Measurements from ENCODE around the gene ETV6.
"Not testable (repeated sequence)": the region's sequence is repeated elsewhere in the genome, so short reads cannot be mapped to it uniquely, and the experiment has no call there.

ETV6 gene

DNA sequence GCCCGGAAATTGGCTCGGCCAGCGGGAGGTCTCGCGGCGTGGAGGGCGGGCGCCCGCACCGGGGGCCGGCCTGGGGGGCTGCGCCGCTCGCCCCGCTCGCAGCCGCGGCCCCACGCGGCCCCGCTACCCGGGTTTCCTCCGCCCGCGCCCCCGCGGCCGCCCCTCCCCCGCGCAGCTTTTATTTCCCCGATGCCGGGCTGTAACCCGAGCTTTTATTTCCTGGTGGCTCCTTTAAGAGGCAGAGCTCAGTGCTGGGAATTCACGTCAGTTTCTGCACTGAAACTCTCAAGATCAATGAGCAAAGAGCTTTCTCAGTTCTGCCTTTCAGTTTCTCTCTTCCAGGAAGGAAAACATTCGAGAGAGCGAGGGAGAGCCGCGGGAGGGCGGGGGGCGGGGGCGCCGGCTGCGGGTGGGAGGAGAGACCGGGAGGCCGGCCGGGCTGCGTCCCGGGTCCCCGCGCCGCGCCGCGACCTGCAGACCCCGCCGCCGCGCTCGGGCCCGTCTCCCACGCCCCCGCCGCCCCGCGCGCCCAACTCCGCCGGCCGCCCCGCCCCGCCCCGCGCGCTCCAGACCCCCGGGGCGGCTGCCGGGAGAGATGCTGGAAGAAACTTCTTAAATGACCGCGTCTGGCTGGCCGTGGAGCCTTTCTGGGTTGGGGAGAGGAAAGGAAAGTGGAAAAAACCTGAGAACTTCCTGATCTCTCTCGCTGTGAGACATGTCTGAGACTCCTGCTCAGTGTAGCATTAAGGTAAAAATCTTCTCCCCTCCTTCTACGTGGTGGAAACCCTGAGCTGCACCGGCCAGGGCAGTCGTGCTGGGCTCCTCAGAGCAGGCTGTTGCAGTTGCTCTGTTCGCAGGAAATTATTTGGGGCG, at the start of gene ETV6:
Gene ETV6 (plus strand): TSS at position 262 of the 873 bp plus-strand sequence. CDS start 454 bp downstream, at position 716.
- Histone ChIP-seq H3K9me3 (peaks cover 2% of the 10 kb centered on the region; the same call in 1 of the 2 replicates), H3K4me1 (peaks cover 12% of the 10 kb centered on the region), H3K4me3 (peak within 1 kb of the TSS; percentile 69), H3K27me3 (ENCODE audit: low read depth) (no peaks in the 10 kb centered on the region), H3K36me3 (replicated peaks) (no peaks in the 10 kb centered on the region)
- in situ Hi-C loops (cut with MboI; ENCODE audit: low sequenced_read_pairs): no loop called here
- peak; percentile 81 to 84 for DNase-seq (ENCODE audit: low spot score in 2 of 2)

DNA sequence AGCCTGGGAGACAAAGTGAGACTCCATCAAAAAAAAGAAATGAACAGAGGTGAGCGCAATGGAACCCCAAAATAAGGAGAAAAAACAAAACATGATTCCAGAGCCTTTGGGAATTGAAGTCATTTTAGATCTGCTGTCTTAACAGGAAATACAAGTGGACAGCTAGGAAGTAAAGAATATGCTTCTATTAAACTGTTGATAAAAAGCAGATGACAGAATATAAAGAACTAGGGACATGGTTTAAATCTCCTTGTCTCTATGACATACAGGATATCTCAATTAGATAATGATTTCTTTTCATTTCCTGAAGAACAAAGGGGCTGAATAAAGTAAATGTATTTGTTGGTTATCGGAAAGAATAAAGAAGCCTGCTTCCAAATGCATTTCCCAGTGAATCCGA, 49.3 kb upstream of the ETV6 start:
- H3K27me3 ChIP-seq (ENCODE audit: low read depth): no peaks in the 10 kb centered on the region

DNA sequence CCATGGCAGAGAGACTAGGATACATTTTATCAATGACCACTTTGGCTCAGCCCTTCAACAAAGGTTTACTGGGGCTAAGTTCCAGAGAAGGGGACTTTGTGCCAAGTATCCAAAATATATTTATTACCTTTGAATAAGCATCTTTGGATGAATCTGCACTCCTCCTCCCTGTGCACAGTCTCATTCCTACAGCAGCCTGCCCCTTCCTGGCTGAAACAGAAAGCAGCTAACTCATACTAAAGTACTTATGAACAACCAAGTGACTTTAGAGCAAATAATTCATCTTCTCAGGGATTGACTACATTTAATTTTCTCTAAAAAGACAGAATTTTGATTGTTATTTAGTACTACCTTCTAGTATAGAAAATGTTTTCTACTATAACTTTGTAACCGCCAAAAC, 47.8 kb upstream of the ETV6 start:
- Histone ChIP-seq H3K36me3 (replicated peaks) (no peaks in the 10 kb centered on the region), H3K4me1 (peaks cover 6% of the 10 kb centered on the region; the same call in 1 of the 2 replicates), H3K27me3 (ENCODE audit: low read depth) (no peaks in the 10 kb centered on the region), H3K9me3 (no peaks in the 10 kb centered on the region), H3K4me3 (no peak overlapping the region)
- in situ Hi-C loops (cut with MboI; ENCODE audit: low sequenced_read_pairs): no loop called here
- DNase-seq (ENCODE audit: low spot score in 2 of 2): no peak

More for the DNA sequence above, 49.3 kb upstream of the ETV6 start:
- no peaks in the 10 kb centered on the region for H3K9me3 ChIP-seq
- H3K36me3 ChIP-seq (replicated peaks): no peaks in the 10 kb centered on the region
- in situ Hi-C loops (cut with MboI; ENCODE audit: low sequenced_read_pairs): no loop called here
- DNase-seq (ENCODE audit: low spot score in 2 of 2): no peak
- H3K4me1 ChIP-seq: peaks cover 6% of the 10 kb centered on the region; the same call in 1 of the 2 replicates
- H3K4me3 ChIP-seq: no peak overlapping the region

DNA sequence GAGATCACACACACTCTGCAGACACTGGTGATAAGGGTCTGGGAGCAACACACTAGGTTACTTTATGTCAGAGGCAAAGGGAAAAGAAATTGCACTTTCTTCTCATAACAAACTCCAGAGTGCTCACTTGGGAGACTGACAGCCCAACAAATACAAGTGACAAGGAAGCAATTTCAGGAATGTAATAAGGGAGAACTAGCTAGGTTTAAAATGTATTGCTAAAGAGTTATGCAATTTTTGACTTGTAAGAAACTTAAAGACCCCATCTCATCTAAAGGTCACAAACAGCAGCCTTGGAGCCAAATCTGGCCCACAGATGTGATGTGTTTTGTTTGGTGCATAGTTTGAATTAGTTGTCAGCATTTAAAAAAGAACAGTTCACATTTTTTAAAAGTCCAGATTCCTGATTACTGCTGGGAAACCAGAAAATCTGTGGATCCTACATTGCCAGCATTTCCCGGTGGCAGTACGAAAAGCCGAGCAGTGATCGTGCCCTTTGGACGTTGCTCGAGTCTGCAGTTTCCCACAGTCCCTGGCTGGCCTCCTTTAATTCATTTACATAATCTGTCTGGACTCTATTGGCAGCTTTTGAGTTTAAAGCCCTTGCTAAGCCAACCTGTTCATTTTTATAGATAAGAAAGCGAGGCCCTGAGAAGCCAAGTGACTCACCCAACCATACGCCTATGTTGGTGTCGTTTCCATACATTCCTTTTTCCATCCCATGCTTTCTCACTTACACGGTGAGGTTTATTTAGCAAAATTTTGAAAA, 42.0 kb upstream of the ETV6 start:
- Histone ChIP-seq H3K4me3 (no peak overlapping the region), H3K4me1 (peaks cover 25% of the 10 kb centered on the region), H3K9me3 (peaks cover 5% of the 10 kb centered on the region; the same call in 1 of the 2 replicates), H3K36me3 (replicated peaks) (no peaks in the 10 kb centered on the region), H3K27me3 (ENCODE audit: low read depth) (no peaks in the 10 kb centered on the region)
- DNase-seq (ENCODE audit: low spot score in 2 of 2): peak; percentile 36 to 50
- in situ Hi-C loops (cut with MboI; ENCODE audit: low sequenced_read_pairs): no loop called here

DNA sequence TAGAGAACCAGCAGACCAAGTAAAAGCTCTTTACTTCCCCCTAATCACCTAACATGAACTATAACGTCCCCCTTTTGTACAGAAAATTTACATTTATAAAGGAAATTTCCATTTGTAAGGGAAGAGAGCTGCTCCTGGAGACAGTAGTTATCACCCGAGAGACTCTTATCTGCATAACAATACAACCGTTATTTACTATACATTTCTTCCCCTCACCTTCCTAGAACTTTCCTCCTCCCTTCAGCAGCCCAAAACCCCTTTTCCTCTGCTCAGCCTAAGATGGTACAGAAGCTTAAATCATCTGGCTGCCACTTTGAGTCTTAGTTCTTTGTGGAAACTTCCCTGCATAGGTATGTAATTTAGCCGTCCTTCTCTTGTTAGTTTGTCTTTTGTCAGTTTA, 40.4 kb upstream of the ETV6 start:
- in situ Hi-C loops (cut with MboI; ENCODE audit: low sequenced_read_pairs): no loop called here
- Histone ChIP-seq H3K4me1 (peaks cover 25% of the 10 kb centered on the region), H3K4me3 (no peak overlapping the region), H3K9me3 (peaks cover 5% of the 10 kb centered on the region; the same call in 1 of the 2 replicates), H3K36me3 (replicated peaks) (no peaks in the 10 kb centered on the region), H3K27me3 (ENCODE audit: low read depth) (no peaks in the 10 kb centered on the region)
- peak; percentile 59 to 96 for DNase-seq (ENCODE audit: low spot score in 2 of 2)

DNA sequence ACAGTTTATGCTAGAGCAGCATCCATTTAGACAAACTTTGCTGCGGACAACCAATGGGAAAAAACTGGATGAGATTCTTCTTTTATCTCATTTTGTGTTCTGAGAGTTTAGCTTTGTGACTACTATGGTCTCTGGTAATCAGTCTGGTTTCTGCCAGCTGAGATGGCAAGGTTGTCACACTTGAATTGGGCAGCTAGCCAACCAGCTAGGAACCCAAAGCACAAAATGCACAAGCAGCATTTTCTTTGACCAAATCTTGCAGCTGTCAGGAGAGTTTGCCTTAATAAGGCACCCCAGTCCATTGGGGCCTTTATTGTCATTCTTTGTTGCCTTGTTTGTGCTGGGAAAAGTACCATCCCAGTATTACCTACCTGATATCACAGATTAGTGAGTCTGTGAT, 34.0 kb upstream of the ETV6 start:
- Histone ChIP-seq H3K27me3 (ENCODE audit: low read depth) (no peaks in the 10 kb centered on the region), H3K9me3 (no peaks in the 10 kb centered on the region), H3K4me3 (no peak overlapping the region), H3K36me3 (replicated peaks) (no peaks in the 10 kb centered on the region), H3K4me1 (no peaks in the 10 kb centered on the region)
- DNase-seq (ENCODE audit: low spot score in 2 of 2): no peak
- in situ Hi-C loops (cut with MboI; ENCODE audit: low sequenced_read_pairs): no loop called here

DNA sequence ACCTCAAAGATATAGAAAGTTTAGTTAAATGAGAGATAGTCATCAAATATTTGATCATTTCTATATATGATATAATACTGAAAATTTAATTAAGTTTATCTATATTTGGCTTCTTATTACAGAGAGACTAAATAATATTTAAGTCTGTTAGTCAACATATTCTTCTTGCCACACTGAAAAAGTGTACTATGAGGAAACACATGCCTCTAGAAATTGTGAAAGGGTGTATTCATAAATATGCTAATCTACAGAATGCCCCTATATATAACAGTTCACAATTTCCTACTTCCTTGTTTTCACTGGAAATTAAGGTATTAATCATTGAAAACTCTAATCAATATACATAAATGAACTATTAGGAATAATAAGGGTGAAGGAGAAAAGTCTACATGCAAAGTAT, 31.4 kb upstream of the ETV6 start:
- no peaks in the 10 kb centered on the region for H3K9me3 ChIP-seq
- H3K27me3 ChIP-seq (ENCODE audit: low read depth): no peaks in the 10 kb centered on the region
- H3K36me3 ChIP-seq (replicated peaks): no peaks in the 10 kb centered on the region
- in situ Hi-C loops (cut with MboI; ENCODE audit: low sequenced_read_pairs): no loop called here
- H3K4me3 ChIP-seq: no peak overlapping the region
- no peak for DNase-seq (ENCODE audit: low spot score in 2 of 2)
- H3K4me1 ChIP-seq: peaks cover 6% of the 10 kb centered on the region

DNA sequence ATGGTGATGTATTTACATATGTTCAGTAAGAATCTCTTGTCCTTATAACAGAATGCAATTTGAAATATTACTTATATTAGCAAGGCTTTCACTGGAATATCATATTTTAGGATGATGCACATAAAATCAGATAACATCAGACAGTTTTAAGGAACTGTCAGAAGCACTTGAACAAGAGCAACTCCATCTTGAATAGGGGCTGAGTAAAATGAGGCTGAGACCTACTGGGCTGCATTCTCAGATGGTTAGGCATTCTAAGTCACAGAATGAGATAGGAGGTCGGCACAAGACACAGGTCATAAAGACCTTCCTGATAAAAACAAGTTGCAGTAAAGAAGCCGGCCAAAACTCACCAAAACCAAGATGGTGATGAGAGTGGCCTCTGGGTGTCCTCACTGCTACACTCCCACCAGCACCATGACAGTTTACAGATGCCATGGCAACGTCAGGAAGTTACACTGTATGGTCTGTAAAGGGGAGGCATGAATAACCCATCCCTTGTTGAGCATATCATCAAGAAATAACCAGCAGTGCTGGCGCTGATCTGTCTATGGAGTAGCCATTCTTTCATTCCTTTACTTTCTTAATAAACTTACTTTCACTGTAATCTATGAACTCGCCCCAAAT, 27.6 kb upstream of the ETV6 start:
- Histone ChIP-seq H3K36me3 (replicated peaks) (no peaks in the 10 kb centered on the region), H3K9me3 (peaks cover 5% of the 10 kb centered on the region), H3K4me3 (no peak overlapping the region), H3K27me3 (ENCODE audit: low read depth) (no peaks in the 10 kb centered on the region), H3K4me1 (peaks cover 9% of the 10 kb centered on the region)
- DNase-seq (ENCODE audit: low spot score in 2 of 2): no peak
- in situ Hi-C loops (cut with MboI; ENCODE audit: low sequenced_read_pairs): no loop called here

DNA sequence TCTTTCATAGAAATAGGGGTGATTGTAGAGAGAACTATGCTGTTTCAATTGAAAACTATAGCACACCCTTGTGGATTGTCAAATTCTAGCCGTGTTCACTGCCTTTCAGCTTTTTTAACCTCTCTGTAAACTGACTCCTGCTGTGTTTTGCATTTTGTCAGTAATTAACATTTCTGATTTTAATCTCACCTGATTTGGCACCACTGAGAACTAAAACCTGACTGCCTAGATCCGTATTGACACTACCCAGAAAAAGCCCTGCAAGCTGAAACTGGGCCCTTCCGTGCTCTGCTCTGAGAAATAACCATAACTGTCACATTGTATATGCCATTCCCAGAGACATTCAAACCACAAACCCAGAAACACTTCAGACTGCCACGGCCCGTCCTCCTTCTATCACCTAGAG, 26.6 kb upstream of the ETV6 start:
- Histone ChIP-seq H3K4me3 (no peak overlapping the region), H3K36me3 (replicated peaks) (no peaks in the 10 kb centered on the region), H3K9me3 (peaks cover 5% of the 10 kb centered on the region), H3K27me3 (ENCODE audit: low read depth) (no peaks in the 10 kb centered on the region), H3K4me1 (peaks cover 9% of the 10 kb centered on the region)
- in situ Hi-C loops (cut with MboI; ENCODE audit: low sequenced_read_pairs): no loop called here
- no peak for DNase-seq (ENCODE audit: low spot score in 2 of 2)

DNA sequence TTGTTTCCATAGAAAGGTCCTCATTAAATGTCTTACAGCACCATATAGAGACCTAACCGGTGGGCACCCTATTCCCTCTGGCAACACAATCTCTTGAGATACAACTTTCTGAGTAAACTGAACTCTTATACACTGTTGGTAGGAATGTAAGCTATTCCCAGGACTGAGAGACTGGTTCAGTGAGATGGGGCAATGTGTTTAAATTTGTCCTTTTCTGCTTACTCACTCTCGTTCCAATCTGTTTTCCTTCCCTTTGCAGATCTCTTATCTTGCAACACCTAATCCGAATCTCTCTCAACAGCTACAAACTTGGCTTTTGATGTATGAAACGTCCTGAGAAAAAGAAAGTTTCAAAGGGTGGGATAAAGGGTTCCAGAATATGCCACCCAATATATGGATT, 26.1 kb upstream of the ETV6 start:
- H3K9me3 ChIP-seq: peaks cover 5% of the 10 kb centered on the region
- H3K36me3 ChIP-seq (replicated peaks): no peaks in the 10 kb centered on the region
- no peak overlapping the region for H3K4me3 ChIP-seq
- H3K27me3 ChIP-seq (ENCODE audit: low read depth): no peaks in the 10 kb centered on the region
- in situ Hi-C loops (cut with MboI; ENCODE audit: low sequenced_read_pairs): no loop called here
- H3K4me1 ChIP-seq: peaks cover 9% of the 10 kb centered on the region
- DNase-seq (ENCODE audit: low spot score in 2 of 2): no peak

DNA sequence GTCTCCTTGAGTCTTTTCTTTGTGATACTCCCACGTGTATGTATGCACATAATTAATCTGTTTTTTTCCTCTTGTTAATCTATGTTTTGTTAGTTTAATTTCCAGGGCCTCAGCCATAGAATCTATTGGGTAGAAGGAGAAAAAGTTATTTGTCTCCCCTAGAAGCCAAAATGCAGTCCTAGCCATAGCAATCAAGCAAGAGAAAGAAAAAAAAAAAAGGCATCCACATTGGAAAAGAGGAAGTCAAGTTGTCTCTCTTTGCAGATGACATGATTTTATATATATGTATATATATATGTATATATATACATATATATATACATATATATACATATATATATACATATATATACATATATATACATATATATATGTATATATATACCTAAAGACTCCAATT, 25.4 kb upstream of the ETV6 start:
- Histone ChIP-seq H3K9me3 (peaks cover 5% of the 10 kb centered on the region), H3K27me3 (ENCODE audit: low read depth) (no peaks in the 10 kb centered on the region), H3K4me3 (no peak overlapping the region), H3K4me1 (peaks cover 9% of the 10 kb centered on the region), H3K36me3 (replicated peaks) (no peaks in the 10 kb centered on the region)
- DNase-seq (ENCODE audit: low spot score in 2 of 2): peak in 1 of 2 experiments; percentile 32
- in situ Hi-C loops (cut with MboI; ENCODE audit: low sequenced_read_pairs): no loop called here

DNA sequence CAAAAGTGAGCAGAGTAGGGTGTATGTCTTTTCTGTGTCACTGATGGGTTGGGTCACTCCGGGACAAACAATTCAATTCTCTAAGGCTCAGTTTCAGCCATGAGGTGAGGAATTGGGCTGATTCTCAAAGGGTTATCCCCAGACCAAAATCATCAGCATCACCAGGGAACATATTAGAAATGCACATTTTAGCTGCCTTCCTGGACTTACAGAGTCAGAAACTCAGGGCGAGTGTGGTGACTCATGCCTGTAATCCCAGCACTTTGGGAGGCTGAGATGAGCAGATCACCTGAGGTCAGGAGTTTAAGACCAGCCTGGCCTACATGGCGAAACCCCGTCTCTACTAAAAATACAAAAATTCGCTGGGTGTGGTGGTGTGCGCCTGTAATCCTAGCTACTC, 21.8 kb upstream of the ETV6 start:
- DNase-seq (ENCODE audit: low spot score in 2 of 2); in situ Hi-C loops (cut with MboI; ENCODE audit: low sequenced_read_pairs); H3K9me3 ChIP-seq: not testable (repeated sequence)

DNA sequence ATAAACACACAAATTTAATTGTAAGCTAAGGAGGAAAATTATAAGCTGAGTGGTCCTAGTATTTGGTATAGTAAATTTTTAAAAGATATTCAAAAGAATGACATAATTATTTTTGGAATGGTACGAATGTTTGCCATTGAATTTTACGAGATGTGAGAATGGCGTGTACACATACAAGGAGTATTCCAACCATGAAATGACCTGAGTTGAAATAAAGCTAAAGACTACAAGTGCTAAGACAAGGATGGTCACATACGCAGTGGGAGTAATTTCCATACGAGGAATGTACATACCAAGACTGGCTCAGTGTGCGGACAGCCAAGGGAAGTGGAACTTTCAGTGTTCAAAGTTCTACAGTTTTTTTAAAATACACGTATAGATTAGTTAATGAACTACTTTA, 21.1 kb upstream of the ETV6 start:
- no peaks in the 10 kb centered on the region for H3K36me3 ChIP-seq (replicated peaks)
- no peaks in the 10 kb centered on the region for H3K27me3 ChIP-seq (ENCODE audit: low read depth)
- H3K4me1 ChIP-seq: no peaks in the 10 kb centered on the region
- H3K4me3 ChIP-seq: no peak overlapping the region
- in situ Hi-C loops (cut with MboI; ENCODE audit: low sequenced_read_pairs): no loop called here
- no peak for DNase-seq (ENCODE audit: low spot score in 2 of 2)
- peaks cover 5% of the 10 kb centered on the region for H3K9me3 ChIP-seq

More for the DNA sequence above, 21.8 kb upstream of the ETV6 start:
- not testable (repeated sequence) for H3K27me3 ChIP-seq (ENCODE audit: low read depth); H3K36me3 ChIP-seq (replicated peaks); H3K4me3 ChIP-seq; H3K4me1 ChIP-seq

Measured in HAP-1 (cell line).